Measurements from ENCODE around the gene TMC3. TPM values are rescaled to one million over a fixed set of nuclear protein-coding genes. Genes with fewer than 3 reads are reported as not detected.

The TMC3 gene
- total and polyA plus RNA-seq, 4 donors, result 0.03 TPM; not detected in 3

DNA sequence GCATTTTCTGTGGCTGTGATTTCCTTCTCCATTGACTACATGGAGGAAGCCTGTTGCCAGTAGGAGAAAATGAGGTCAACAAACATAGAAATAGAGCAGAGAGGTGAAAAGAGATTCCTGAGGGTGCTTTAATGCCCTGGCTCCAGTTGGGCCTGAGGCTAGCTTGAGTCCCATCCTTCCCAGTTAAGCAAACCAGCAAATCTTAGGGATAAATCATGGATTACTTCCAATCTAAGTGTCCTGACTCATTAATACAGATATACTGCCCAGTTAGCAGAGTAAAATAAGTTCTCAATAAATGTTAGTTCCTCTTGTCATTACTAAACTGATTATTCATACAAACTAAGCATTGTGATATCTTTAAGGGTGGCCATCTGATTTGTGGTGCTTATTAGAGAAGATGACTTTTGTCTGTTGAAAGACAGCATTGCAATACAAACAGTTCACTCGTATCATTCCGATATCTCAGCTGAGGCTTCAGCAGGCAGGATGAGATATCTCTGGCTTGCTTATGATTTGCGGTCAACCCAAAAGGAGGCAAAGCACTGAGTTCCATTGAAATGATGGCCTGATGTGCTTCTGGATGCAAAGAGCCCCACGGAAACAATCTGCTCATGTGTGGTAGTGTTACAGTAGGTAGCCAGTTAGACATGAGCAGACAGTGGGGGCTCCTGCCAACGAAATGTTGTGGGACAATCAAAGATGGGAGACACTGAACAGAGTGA lies 43.5 kb downstream of the TMC3 start:
- Histone ChIP-seq H3K4me3 (no peak overlapping the region), H3K4me1 (ENCODE audit: control insufficient read depth in 5 of 5, insufficient read depth in 5 of 5, low read length in 5 of 5) (peaks cover 0 to 6% (median 0%) of the 10 kb centered on the region in 5 donors), H3K27ac (ENCODE audit: low read depth in 1 of 2, low read length in 1 of 2) (no peak overlapping the region), H3K27me3 (ENCODE audit: control insufficient read depth in 3 of 3, insufficient read depth in 3 of 3, low read length in 2 of 3) (no peaks in the 10 kb centered on the region), H3K36me3 (ENCODE audit: control insufficient read depth in 4 of 4, insufficient read depth in 4 of 4, low read length in 4 of 4) (no peaks in the 10 kb centered on the region), H3K9ac (ENCODE audit: insufficient read depth in 1 of 2, low read length in 2 of 2) (no peak overlapping the region), H3K9me3 (ENCODE audit: control insufficient read depth in 4 of 4, insufficient read depth in 3 of 4, low read length in 3 of 4) (no peaks in the 10 kb centered on the region)
- no peak for TF ChIP-seq CTCF (IDR thresholded peaks at IDR 0.05; ENCODE audit: control extremely low read depth, extremely low read depth)
- no peak for DNase-seq
- no peak for ATAC-seq (ENCODE audit: insufficient read depth, low FRiP score)
- WGBS, 2 donors, result 89 to 93% methylated on average over 5 of the region's 5 CpGs

GRCh38 chr15:81329446-81329845 lies 44.6 kb downstream of the TMC3 start:
- Histone ChIP-seq H3K9me3 (ENCODE audit: control insufficient read depth in 4 of 4, insufficient read depth in 3 of 4, low read length in 3 of 4) (no peaks in the 10 kb centered on the region), H3K36me3 (ENCODE audit: control insufficient read depth in 4 of 4, insufficient read depth in 4 of 4, low read length in 4 of 4) (no peaks in the 10 kb centered on the region), H3K27me3 (ENCODE audit: control insufficient read depth in 3 of 3, insufficient read depth in 3 of 3, low read length in 2 of 3) (no peaks in the 10 kb centered on the region), H3K9ac (ENCODE audit: insufficient read depth in 1 of 2, low read length in 2 of 2) (no peak overlapping the region), H3K4me3 (no peak overlapping the region), H3K4me1 (ENCODE audit: control insufficient read depth in 5 of 5, insufficient read depth in 5 of 5, low read length in 5 of 5) (peaks cover 0 to 5% (median 2%) of the 10 kb centered on the region in 5 donors), H3K27ac (ENCODE audit: low read depth in 1 of 2, low read length in 1 of 2) (no peak overlapping the region)
- WGBS, 2 donors, result 96 to 98% methylated on average over 2 of the region's 2 CpGs
- TF ChIP-seq CTCF (IDR thresholded peaks at IDR 0.05; ENCODE audit: control extremely low read depth, extremely low read depth), result no peak
- ATAC-seq (ENCODE audit: insufficient read depth, low FRiP score) (no peak), DNase-seq (no peak)

- no peak overlapping the region for H3K4me3 ChIP-seq
- H3K9ac ChIP-seq (ENCODE audit: insufficient read depth in 1 of 2, low read length in 2 of 2), result no peak overlapping the region
- H3K27ac ChIP-seq (ENCODE audit: low read depth in 1 of 2, low read length in 1 of 2), result no peak overlapping the region
- H3K27me3 ChIP-seq (ENCODE audit: control insufficient read depth in 3 of 3, insufficient read depth in 3 of 3, low read length in 2 of 3), result no peaks in the 10 kb centered on the region
- H3K4me1 ChIP-seq (ENCODE audit: control insufficient read depth in 5 of 5, insufficient read depth in 5 of 5, low read length in 5 of 5), result peaks cover 0 to 9% (median 3%) of the 10 kb centered on the region in 5 donors
- ATAC-seq (ENCODE audit: insufficient read depth, low FRiP score) (no peak), DNase-seq (no peak)
- no peaks in the 10 kb centered on the region for H3K9me3 ChIP-seq (ENCODE audit: control insufficient read depth in 4 of 4, insufficient read depth in 3 of 4, low read length in 3 of 4)
- no peak for TF ChIP-seq CTCF (IDR thresholded peaks at IDR 0.05; ENCODE audit: control extremely low read depth, extremely low read depth)
- WGBS, 2 donors, result 47 to 63% methylated on average over 3 of the region's 3 CpGs
- H3K36me3 ChIP-seq (ENCODE audit: control insufficient read depth in 4 of 4, insufficient read depth in 4 of 4, low read length in 4 of 4), result no peaks in the 10 kb centered on the region
Measured at GRCh38 chr15:81327516-81327915, 46.5 kb downstream of the TMC3 start.

Data from lung (tissue), 12 donors.